NCI-H345 treated with DMSO at 0.1 percent for 48 hours (cell line): Measurements from ENCODE around the gene GORAB.

ENCODE experiments used
- DNase-seq: peaks from one replicate; lab custom pipeline; 2025; ENCODE audit not compliant: unreplicated experiment; lab: John Stamatoyannopoulos, UW

Gene GORAB

GRCh38 chr1:170537798-170538503 is 6.0 kb downstream of the GORAB start:
- DNase-seq: no peak

GRCh38 chr1:170538687-170539086 is 6.7 kb downstream of the GORAB start:
- DNase-seq: no peak

GRCh38 chr1:170539154-170539553 is 7.2 kb downstream of the GORAB start:
- DNase-seq: no peak

- peak; percentile 21 for DNase-seq
Observed at GRCh38 chr1:170544624-170545023, 12.7 kb downstream of the GORAB start.

- no peak for DNase-seq
Observed at GRCh38 chr1:170545476-170545875, 13.5 kb downstream of the GORAB start.

- DNase-seq: no peak
Observed at GRCh38 chr1:170547255-170547654, 15.3 kb downstream of the GORAB start.

- DNase-seq: no peak
Observed at GRCh38 chr1:170548497-170548896, 16.5 kb downstream of the GORAB start.

GRCh38 chr1:170555370-170555769 is 23.4 kb downstream of the GORAB start:
- DNase-seq: no peak

GRCh38 chr1:170556917-170557316 is 25.0 kb downstream of the GORAB start:
- no peak for DNase-seq

- no peak for DNase-seq
Observed at GRCh38 chr1:170558731-170559130, 26.8 kb downstream of the GORAB start.

GRCh38 chr1:170559166-170559565 is 27.2 kb downstream of the GORAB start:
- no peak for DNase-seq

GRCh38 chr1:170560681-170561285 is 28.8 kb downstream of the GORAB start:
- DNase-seq: no peak

- DNase-seq: no peak
Observed at GRCh38 chr1:170562646-170563338, 30.8 kb downstream of the GORAB start.

- no peak for DNase-seq
Observed at GRCh38 chr1:170567214-170567613, 35.2 kb downstream of the GORAB start.

GRCh38 chr1:170568197-170568596 is 36.2 kb downstream of the GORAB start:
- no peak for DNase-seq

- no peak for DNase-seq
Observed at GRCh38 chr1:170576980-170577379, 45.0 kb downstream of the GORAB start.

GRCh38 chr1:170578359-170578758 is 46.4 kb downstream of the GORAB start:
- DNase-seq: no peak

- DNase-seq: no peak
Observed at GRCh38 chr1:170580636-170581440, 48.9 kb downstream of the GORAB start.

- DNase-seq: no peak
Observed at GRCh38 chr1:170583186-170583585, 51.2 kb downstream of the GORAB start.

GRCh38 chr1:170586321-170587252 is 54.6 kb downstream of the GORAB start:
- DNase-seq: no peak
